Measurements from ENCODE around the gene STK32B.
"Not testable (repeated sequence)": the region's sequence is repeated elsewhere in the genome, so short reads cannot be mapped to it uniquely, and the experiment has no call there.

Gene STK32B

DNA sequence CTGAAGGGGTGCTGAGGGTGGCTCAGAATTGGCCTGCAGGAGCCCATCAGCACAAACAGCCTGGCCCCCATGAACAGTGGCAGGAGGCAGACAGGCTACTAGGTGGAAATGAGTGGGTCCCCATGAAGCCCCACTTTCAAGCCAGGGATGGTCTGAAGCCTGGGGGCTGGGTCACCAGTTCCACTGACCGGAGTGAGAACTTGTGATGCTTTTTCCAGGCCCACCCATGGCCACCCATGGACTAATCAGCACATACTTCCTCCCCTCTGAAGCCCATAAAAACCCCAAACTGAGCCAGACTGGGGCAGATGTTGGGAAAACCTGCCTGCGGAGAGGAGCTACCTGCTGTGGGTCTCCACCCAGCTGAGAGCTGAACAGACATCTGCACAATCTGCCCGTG lies 372.9 kb downstream of the STK32B start:
- Mint-ChIP-seq H3K36me3 (no peaks in the 10 kb centered on the region), H3K27me3 (no peaks in the 10 kb centered on the region), H3K9me3 (peaks cover 5% of the 10 kb centered on the region), H3K4me1 (no peaks in the 10 kb centered on the region), H3K27ac (no peak overlapping the region), H3K4me3 (no peak overlapping the region)
- CTCF ChIA-PET, result no interaction called here
- no peak for DNase-seq

DNA sequence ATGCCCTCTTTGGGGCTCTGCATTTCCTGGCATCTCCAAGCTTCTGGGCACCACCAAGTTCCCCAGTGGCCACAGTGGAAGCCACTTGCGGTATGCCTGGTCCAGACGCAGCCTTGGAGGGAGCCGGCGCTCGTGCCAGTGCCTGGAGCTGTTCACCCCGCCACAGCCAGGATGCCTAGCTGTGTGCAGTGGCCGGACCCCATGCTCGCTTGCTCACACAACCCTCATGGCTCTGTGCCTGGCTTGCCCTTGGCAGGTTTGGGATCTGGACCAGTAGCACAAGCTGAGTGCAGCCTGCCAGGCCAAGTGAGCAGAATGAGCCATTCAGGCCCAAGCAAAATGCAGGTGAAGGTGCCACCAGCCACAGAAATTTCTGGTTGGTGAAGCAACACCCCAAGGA lies 373.6 kb downstream of the STK32B start:
- peaks cover 5% of the 10 kb centered on the region for H3K9me3 Mint-ChIP-seq
- H3K27me3 Mint-ChIP-seq, result no peaks in the 10 kb centered on the region
- H3K36me3 Mint-ChIP-seq, result no peaks in the 10 kb centered on the region
- no peak overlapping the region for H3K4me3 Mint-ChIP-seq
- no peaks in the 10 kb centered on the region for H3K4me1 Mint-ChIP-seq
- DNase-seq, result no peak
- H3K27ac Mint-ChIP-seq, result no peak overlapping the region
- CTCF ChIA-PET, result no interaction called here

DNA sequence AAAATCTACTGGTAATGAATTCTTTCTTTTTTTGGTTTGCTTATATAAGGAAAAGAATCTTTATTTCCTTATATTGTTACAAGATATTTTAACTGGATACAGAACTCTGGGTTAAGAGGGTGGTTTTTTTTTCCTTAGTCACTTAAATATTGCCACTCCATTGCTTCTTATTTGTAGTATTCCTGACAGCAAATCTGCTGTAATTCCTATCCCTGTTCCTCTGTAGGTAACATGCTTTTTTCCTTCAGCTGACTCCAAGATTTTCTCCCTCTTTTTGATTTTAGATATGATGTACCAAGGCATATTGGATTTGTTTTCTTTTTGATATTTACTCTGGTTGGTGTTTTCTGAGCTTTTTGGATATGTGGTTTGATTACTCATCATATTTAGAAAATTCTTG lies 378.5 kb downstream of the STK32B start:
- no peak for DNase-seq
- Mint-ChIP-seq H3K27me3 (no peaks in the 10 kb centered on the region), H3K4me1 (no peaks in the 10 kb centered on the region), H3K4me3 (no peak overlapping the region), H3K9me3 (peaks cover 4% of the 10 kb centered on the region), H3K36me3 (no peaks in the 10 kb centered on the region), H3K27ac (no peak overlapping the region)
- CTCF ChIA-PET, result no interaction called here

DNA sequence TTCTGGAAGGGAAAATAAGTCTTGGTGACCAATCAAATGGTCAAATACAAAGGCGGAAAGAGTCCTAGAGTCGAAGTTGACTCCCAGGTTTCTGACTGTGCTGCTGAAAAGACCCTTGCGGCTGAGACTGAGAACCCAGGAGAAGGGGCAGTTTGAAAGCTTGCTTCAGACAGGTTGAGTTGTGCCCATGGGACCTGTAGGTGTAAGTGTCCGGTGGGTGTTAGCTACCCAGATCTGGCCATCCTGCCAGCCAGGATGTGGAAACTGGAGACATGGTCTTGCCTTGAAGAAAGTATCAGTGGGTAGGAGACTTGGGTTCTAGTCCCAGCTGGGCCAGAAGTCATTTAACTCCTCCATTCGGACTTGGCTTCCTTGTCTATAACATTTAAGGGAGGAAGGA lies 381.9 kb downstream of the STK32B start:
- CTCF ChIA-PET, result no interaction called here
- Mint-ChIP-seq H3K4me1 (no peaks in the 10 kb centered on the region), H3K4me3 (no peak overlapping the region), H3K27ac (no peak overlapping the region), H3K9me3 (peaks cover 14% of the 10 kb centered on the region), H3K36me3 (no peaks in the 10 kb centered on the region), H3K27me3 (no peaks in the 10 kb centered on the region)
- DNase-seq, result no peak

DNA sequence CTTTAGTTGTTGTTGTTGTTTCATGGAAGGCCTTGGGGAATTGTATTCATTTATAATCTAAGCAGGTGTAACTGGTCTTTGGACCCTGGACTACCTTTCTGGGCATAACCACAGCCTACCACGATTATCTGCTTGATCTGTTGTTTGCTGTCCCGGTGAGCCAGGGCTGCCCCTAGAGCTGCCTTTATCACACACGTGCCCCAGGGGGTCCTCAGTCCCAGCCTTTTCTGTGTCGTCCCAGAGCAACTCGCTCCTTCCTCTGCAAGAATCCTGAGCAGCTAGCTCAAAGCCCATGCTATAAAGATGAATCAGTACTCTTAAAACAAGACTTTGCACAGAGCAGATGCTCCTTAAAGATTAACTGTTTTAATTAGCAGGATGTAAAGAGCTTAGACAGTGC lies 383.9 kb downstream of the STK32B start:
- Mint-ChIP-seq H3K4me3 (no peak overlapping the region), H3K27ac (no peak overlapping the region), H3K36me3 (no peaks in the 10 kb centered on the region), H3K4me1 (no peaks in the 10 kb centered on the region), H3K27me3 (no peaks in the 10 kb centered on the region), H3K9me3 (peaks cover 16% of the 10 kb centered on the region)
- DNase-seq, result no peak
- CTCF ChIA-PET, result no interaction called here

DNA sequence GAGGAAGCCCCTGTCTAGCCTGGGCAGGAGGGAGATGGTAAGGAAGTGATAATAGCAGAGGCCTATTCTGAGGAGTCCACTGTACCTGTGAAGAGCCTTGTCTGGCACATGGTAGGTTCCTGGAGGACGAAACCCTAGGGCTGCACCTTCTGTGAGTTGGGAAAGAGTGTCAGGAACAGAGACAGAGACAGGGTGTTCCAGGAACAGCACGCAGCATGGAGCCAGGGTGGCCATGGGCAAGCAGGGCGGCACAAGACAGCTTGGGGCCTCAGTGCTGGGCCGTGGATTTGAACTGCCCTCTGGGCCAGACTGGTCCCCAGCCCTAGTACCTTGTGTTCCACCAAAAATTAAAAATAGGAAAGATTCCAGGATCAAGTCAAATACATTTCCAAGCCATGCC lies 384.5 kb downstream of the STK32B start:
- H3K9me3 Mint-ChIP-seq, result peaks cover 14% of the 10 kb centered on the region
- H3K4me1 Mint-ChIP-seq, result no peaks in the 10 kb centered on the region
- no peak overlapping the region for H3K27ac Mint-ChIP-seq
- no peaks in the 10 kb centered on the region for H3K36me3 Mint-ChIP-seq
- no peaks in the 10 kb centered on the region for H3K27me3 Mint-ChIP-seq
- DNase-seq, result no peak
- CTCF ChIA-PET, result no interaction called here
- no peak overlapping the region for H3K4me3 Mint-ChIP-seq

DNA sequence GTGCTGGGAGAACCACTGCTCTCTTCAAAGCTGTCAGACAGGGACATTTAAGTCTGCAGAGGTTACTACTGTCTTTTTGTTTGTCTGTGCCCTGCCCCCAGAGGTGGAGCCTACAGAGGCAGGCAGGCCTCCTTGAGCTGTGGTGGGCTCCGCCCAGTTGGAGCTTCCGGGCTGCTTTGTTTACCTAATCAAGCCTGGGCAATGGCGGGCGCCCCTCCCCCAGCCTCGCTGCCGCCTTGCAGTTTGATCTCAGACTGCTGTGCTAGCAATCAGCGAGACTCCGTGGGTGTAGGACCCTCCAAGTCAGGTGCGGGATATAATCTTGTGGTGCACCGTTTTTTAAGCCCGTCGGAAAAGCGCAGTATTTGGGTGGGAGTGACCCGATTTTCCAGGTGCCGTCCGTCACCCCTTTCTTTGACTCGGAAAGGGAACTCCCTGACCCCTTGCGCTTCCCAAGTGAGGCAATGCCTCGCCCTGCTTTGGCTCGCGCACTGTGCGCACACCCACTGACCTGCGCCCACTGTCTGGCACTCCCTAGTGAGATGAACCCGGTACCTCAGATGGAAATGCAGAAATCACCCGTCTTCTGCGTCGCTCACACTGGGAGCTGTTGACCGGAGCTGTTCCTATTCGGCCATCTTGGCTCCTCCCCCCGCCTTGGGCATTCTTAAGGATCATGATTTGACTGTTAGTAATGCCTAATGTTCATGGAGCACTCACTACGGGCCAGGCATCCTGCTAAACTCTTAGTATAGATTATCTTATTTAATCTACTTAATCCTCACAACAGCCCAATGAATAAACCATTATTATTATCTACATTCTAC lies 392.9 kb downstream of the STK32B start:
- H3K27ac Mint-ChIP-seq, H3K4me3 Mint-ChIP-seq, DNase-seq, H3K4me1 Mint-ChIP-seq, H3K9me3 Mint-ChIP-seq, CTCF ChIA-PET, H3K36me3 Mint-ChIP-seq, H3K27me3 Mint-ChIP-seq: not testable (repeated sequence)

DNA sequence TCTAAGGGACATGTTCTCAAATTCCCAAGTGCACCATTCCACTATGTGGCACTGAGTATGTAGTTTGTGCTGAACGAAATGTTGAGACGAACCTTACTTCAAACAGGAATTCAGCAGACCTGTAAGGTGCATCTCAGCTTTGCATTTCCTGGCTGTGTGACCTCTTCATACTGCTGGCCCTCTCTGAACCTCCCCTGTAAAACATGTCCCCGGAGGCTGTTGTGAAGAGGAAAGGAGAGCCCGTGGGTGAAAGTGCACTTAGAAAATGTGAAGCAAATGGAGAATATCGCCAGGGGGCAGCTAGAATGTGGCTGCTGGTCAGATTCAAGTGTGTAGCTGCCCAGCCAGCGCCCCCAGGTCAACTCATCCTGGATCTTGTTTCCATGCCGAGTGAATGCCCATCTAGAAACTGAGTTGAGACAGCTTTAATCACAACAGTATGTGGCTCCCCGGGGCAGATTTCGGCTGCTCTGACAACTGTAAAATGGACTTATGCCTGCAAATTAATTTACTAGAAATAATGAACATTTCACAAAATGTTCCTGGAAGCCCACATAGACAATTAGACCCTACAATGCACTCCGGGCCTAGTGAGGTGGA lies 393.7 kb downstream of the STK32B start:
- no peaks in the 10 kb centered on the region for H3K4me1 Mint-ChIP-seq
- H3K9me3 Mint-ChIP-seq, result no peaks in the 10 kb centered on the region

DNA sequence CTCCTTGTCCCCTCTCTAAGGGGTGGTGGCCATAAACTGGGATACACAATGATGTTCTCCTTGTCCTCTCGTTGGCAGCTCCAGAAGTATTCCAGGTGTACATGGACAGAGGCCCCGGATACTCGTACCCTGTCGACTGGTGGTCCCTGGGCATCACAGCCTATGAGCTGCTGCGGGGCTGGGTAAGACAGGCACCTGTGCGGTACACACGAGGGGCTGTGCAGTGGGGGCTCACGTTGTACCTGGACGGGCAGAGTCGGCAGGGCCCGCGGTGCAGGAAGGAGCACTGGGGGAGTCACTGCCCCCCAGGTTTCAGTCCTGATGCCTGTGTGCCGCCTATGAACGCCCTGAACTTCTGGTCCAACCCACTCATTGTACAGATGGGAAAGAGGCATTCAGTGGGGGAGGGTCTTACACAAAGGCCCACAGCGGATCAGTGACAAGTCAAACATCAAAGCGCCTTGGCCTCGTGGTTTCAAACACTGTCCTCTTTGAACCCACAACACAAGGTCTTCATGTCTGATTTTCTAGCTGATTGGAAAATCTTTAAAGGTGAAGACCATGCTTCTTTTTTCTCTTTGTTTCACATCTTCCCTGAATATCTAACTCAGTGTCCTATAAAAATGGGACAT lies 395.4 kb downstream of the STK32B start:
- H3K27ac Mint-ChIP-seq, result no peak overlapping the region
- H3K36me3 Mint-ChIP-seq, result no peaks in the 10 kb centered on the region
- CTCF ChIA-PET, result no interaction called here
- H3K27me3 Mint-ChIP-seq, result no peaks in the 10 kb centered on the region
- H3K4me1 Mint-ChIP-seq, result no peaks in the 10 kb centered on the region
- DNase-seq, result no peak
- H3K9me3 Mint-ChIP-seq, result no peaks in the 10 kb centered on the region
- H3K4me3 Mint-ChIP-seq, result no peak overlapping the region

More for the DNA sequence above, 393.7 kb downstream of the STK32B start:
- CTCF ChIA-PET, result no interaction called here
- no peaks in the 10 kb centered on the region for H3K27me3 Mint-ChIP-seq
- H3K4me3 Mint-ChIP-seq, result no peak overlapping the region
- no peak overlapping the region for H3K27ac Mint-ChIP-seq
- DNase-seq, result no peak
- H3K36me3 Mint-ChIP-seq, result no peaks in the 10 kb centered on the region

DNA sequence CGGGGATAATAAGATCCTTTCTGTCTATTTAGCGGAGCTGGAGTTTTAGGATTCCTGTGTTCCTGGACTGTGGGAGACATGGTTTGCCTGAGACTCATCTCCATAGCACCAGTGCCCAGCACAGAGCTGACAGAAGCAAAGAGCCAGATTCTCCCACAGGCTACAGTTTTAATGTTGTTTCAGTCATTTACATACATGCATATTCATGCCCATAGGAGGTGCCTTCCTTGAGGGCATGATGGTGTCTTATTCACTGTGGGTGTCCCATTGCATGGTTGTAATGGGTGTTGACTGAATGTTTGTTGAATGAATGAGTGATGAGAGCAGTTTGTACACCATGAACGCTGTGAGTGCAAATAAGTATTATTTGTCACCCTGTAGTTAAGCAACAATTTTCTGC lies 396.5 kb downstream of the STK32B start:
- Mint-ChIP-seq H3K9me3 (no peaks in the 10 kb centered on the region), H3K4me3 (no peak overlapping the region), H3K27ac (no peak overlapping the region), H3K36me3 (no peaks in the 10 kb centered on the region), H3K27me3 (no peaks in the 10 kb centered on the region), H3K4me1 (no peaks in the 10 kb centered on the region)
- no peak for DNase-seq
- CTCF ChIA-PET, result no interaction called here

DNA sequence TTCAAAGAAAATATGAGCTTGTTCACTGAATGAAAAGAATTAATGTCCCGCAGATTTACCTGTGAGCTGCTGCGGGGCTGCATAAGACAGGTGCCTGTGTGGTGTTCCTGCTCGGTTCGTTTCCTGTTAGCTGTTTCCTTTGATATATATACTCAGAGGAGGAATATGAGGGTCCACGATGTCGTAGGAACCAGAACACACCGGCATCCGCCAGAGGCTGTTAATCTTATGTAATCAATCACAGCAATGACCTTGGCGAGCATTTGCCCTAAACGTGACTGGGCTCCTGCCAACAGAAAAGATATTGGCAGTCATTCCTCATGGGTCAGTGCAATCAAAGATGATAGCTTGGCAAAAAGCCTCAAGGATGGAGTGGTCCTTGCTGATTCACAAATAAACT lies 396.9 kb downstream of the STK32B start:
- Mint-ChIP-seq H3K27ac (no peak overlapping the region), H3K27me3 (no peaks in the 10 kb centered on the region), H3K4me3 (no peak overlapping the region), H3K36me3 (no peaks in the 10 kb centered on the region), H3K9me3 (no peaks in the 10 kb centered on the region), H3K4me1 (no peaks in the 10 kb centered on the region)
- CTCF ChIA-PET, result no interaction called here
- DNase-seq, result no peak

DNA sequence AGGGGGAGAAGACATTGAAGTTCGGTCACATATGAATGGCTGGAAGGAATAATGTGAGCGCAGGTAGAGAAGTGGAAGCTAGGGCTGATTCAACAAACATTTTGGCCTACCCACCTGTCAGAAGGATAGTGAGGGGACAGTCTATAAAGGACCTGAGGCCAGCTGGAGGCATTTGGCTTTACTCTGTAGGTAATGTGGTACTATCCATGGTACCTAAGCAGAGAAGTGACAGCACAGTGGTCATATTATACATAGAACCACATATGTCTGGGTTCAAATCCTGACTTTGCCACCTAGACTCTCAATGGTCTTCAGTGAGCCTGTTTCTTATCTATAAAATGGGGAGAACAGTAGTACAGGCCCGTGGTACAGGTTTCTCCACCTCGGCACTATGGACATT lies 400.0 kb downstream of the STK32B start:
- no peaks in the 10 kb centered on the region for H3K36me3 Mint-ChIP-seq
- H3K4me1 Mint-ChIP-seq, result no peaks in the 10 kb centered on the region

DNA sequence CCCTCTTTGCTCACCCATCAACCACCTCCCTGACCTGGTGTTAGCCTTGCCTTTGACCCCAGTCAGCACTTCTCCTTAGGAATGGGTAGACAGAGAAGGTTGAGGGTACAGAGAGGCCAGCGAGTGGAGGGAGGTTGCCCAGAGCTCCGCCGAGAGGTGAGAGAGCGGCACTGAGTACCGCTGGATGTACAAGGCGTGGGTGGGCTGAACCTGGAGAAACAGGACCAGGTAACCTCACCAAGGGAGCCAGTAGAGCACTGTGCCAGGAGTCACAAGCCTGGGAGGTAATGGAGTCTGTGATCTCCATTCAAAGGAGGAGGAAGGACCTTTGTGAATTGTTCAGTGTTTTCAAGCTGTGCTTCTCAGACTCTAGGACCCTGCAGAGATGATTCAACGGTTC lies 400.9 kb downstream of the STK32B start:
- Mint-ChIP-seq H3K36me3 (no peaks in the 10 kb centered on the region), H3K9me3 (no peaks in the 10 kb centered on the region), H3K4me3 (no peak overlapping the region), H3K27ac (no peak overlapping the region), H3K4me1 (no peaks in the 10 kb centered on the region), H3K27me3 (no peaks in the 10 kb centered on the region)
- CTCF ChIA-PET, result no interaction called here
- no peak for DNase-seq

More for the DNA sequence above, 400.0 kb downstream of the STK32B start:
- H3K4me3 Mint-ChIP-seq, result no peak overlapping the region
- DNase-seq, result no peak
- H3K9me3 Mint-ChIP-seq, result no peaks in the 10 kb centered on the region
- H3K27ac Mint-ChIP-seq, result no peak overlapping the region
- no peaks in the 10 kb centered on the region for H3K27me3 Mint-ChIP-seq
- CTCF ChIA-PET, result no interaction called here

DNA sequence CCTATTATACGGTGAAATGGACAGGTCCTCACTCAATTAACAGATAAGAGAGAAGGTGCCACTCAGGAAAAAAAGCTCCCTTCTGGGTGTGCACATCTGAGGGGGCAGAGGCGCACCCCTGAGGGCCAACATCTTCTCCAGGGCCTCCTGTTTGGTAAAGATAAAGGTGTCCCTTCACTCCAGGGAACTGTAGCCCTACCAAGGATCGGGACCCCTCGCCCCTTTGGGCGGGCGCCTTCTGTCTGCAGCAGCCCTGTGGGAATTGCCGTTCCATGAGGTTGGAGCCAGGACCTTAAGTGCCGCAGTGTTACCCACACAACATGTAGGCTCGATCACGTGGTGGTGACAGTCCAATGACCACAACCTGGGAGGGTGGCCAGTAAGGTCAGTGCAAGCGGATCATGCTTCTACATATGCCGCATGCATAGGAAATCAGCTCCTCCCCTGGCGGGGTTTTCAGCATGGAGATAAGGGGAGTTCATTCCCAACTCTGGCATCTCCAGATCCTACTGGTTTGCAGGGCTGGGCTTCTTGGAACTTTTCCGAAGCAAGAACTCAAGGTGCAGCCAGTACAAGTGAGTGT lies 403.8 kb downstream of the STK32B start:
- DNase-seq, result no peak
- Mint-ChIP-seq H3K4me1 (no peaks in the 10 kb centered on the region), H3K27ac (no peak overlapping the region), H3K36me3 (no peaks in the 10 kb centered on the region), H3K4me3 (no peak overlapping the region), H3K27me3 (no peaks in the 10 kb centered on the region), H3K9me3 (no peaks in the 10 kb centered on the region)
- CTCF ChIA-PET, result no interaction called here

DNA sequence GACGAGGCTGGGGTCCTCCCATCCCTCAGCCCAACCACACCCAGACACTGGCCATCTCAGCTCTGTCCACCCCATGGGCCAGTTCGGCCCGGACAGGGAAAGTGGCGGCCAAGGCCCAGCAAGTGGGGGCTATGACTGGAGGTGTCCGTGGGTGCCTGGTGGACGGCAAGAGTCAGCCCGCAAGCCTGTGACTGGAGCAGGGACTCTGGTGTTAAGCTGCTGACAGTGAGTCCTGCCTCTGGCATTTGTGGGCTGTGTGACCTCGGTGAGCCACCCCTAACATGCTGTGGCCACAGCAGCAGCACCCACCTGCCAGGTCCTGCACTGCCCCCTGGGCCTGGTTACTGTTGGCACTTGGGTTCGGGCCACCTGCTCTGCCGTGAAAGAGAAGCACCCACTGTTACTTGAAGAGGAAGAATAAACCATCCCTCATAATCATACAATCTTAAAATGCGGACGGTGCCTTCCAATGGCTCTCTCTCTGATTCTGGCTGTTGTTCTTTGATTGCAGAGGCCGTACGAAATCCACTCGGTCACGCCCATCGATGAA lies 405.1 kb downstream of the STK32B start:
- Mint-ChIP-seq H3K27me3 (no peaks in the 10 kb centered on the region), H3K4me3 (no peak overlapping the region), H3K9me3 (no peaks in the 10 kb centered on the region), H3K4me1 (no peaks in the 10 kb centered on the region), H3K27ac (no peak overlapping the region), H3K36me3 (no peaks in the 10 kb centered on the region)
- CTCF ChIA-PET, result no interaction called here
- DNase-seq, result no peak

Data from activated naive CD4-positive, alpha-beta T cell treated with anti-CD3 and anti-CD28 coated beads, Interleukin-2, amount 10 ng/mL, durations not matched to agents 7 days and 5 days (primary cell).